Right cardiac atrium (tissue), 5 donors: ENCODE results near the gene PACSIN1. TPM values are rescaled to one million over a fixed set of nuclear protein-coding genes. Genes with fewer than 3 reads are reported as not detected.
"Not testable (repeated sequence)": the region's sequence is repeated elsewhere in the genome, so short reads cannot be mapped to it uniquely, and the experiment has no call there.

Source experiments
- ATAC-seq, 2 donors: fragments of 200-7000 bp; cut with Tn5 transposase; one replicate each; pipeline versions ENCODE4 v1.8.0 to v1.9.1; 2020; ENCODE audit warnings: moderate library complexity in 2 of 2, mild to moderate bottlenecking in 1 of 2
- DNase-seq, 3 donors: peaks; one replicate each; pipeline ENCODE4 v3.0.0-alpha.2; 2020
- H3K27ac ChIP-seq: one replicate; pipeline ENCODE4 v1.5.1; 2013; ENCODE audit warnings: mild to moderate bottlenecking, low read length, control low read depth, moderate library complexity
- H3K27me3 ChIP-seq: one replicate; pipeline ENCODE4 v1.6.1; 2013; ENCODE audit not compliant: control insufficient read depth, insufficient read depth
- H3K4me1 ChIP-seq: one replicate; pipeline ENCODE4 v1.6.1; 2013; ENCODE audit warnings: low read length; ENCODE audit not compliant: control insufficient read depth, insufficient read depth
- H3K4me3 ChIP-seq: one replicate; pipeline ENCODE4 v1.5.1; 2013; ENCODE audit warnings: low read length, control low read depth
- H3K9me3 ChIP-seq: one replicate; pipeline ENCODE4 v1.6.1; 2013; ENCODE audit warnings: low read length; ENCODE audit not compliant: control insufficient read depth
- WGBS: extraction: QIAGEN DNeasy Blood & Tissue Kit; methylation state at CpG from one replicate; pipeline ENCODE4 v1.1.7; 2013; 5-methylcytosine and 5-hydroxymethylcytosine counted together
- intact Hi-C, 4 donors: fragments of 100-400 bp; cut with DNase I; formaldehyde crosslinking; loops; one replicate each; pipeline versions ENCODE4 v1.11.0 to v1.14.0; 2022 to 2023
- polyA plus RNA-seq: library from polyadenylated mRNA; stranded (reverse); fragments of 200-250 nt; gene quantifications from one replicate; pipeline ENCODE4 v1.2.3, GENCODE V29; 2013
- total RNA-seq, 4 donors: library from RNA; stranded (reverse); fragmentation: NEBNext Ultra II Directional; extraction: Animal tissue kit (Norgen Biotek cat#: 25700); gene quantifications; one replicate each; pipeline ENCODE4 v1.2.1, GENCODE V29; 2021
- donor health status: healthy with polysubstance abuse.
- donor health status: DM: no; HTN: yes; CAD: no.
- donor health status: DM: no; HTN: no; CAD: no.
- donor health status: DM: no; HTN: yes; CAD: no; lungs with severe emphysema.
- donor health status: DM: yes; HTN: yes; CAD: no.

The PACSIN1 gene
- total and polyA plus RNA-seq, 5 donors = 2.5 to 14.0 (median 10.0) TPM

DNA sequence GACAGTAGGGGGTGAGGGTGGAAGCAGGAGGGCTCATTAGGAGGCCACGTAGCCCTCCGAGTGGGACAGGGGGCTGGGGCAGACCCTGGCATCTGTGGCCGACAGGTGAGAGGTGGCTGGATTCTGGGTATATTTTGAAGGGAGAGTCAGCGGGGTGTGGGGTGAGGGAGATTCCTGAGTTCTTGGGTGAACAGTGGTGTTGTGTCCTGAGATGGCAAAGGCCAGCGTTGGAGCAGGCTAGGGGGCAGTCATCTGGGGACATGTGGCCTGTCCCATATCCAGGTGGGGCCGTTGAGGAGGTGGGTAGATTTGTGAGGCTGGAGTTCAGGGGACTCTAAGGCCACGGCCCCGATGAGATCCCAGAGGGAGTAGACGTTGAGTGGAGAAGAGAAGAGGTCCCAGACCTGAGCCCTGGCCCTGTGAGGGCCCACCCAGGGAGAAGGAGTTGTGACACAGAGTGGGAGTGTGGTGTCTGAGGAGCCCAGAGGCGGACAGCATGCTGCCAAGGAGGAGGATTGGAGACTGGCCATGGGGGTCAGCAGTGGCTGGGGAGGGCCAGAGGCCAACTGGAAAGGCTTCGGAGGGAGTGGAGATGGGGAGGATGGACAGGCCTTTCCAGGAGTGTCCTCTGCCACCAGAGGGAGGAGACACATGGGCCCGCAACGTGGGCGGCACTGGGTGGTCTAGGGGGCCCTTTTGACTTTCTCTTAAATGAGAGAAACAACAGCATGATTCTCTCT, 19.6 kb downstream of the PACSIN1 start:
- H3K4me3 ChIP-seq = no peak overlapping the region
- 75% methylated on average over 14 of the region's 14 CpGs for WGBS
- no peak overlapping the region for H3K27ac ChIP-seq
- intact Hi-C loops = no loop called here
- H3K27me3 ChIP-seq = no peaks in the 10 kb centered on the region
- no peaks in the 10 kb centered on the region for H3K9me3 ChIP-seq
- DNase-seq = no peak
- no peaks in the 10 kb centered on the region for H3K4me1 ChIP-seq
- ATAC-seq = peak in 1 of 2 donors; percentile 29

DNA sequence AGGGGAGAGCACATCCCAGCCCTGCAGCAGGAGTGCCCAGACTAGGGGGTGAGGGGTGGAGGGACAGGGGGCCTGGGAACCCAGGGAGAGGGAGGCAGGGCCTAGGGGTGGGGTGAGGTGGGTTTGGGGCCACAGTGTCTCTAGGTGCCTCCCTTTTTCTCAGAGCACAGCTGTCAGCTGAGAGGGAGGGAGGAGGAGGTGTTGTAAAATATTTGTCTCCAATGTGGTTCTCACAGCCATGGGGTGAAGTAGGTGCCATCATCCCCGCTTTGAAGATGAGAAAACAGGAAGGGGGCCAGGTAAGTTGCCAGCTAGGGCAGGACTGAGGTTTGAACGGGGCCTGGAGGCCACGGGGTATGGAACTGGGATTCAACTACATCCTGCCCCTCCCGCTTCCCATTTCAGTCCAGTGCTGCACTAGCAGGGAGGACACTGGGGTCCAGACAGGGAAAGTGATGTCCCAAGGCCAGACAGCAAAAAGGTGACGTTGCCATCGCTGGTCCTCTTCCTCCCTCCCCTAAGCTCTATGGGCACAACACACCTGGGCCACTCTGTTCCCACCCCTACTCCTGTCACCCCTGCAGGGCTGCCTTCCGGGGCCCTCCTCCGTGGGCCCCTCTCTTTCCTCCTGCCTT, 20.3 kb downstream of the PACSIN1 start:
- intact Hi-C loops = no loop called here
- 62% methylated on average over 8 of the region's 8 CpGs for WGBS

DNA sequence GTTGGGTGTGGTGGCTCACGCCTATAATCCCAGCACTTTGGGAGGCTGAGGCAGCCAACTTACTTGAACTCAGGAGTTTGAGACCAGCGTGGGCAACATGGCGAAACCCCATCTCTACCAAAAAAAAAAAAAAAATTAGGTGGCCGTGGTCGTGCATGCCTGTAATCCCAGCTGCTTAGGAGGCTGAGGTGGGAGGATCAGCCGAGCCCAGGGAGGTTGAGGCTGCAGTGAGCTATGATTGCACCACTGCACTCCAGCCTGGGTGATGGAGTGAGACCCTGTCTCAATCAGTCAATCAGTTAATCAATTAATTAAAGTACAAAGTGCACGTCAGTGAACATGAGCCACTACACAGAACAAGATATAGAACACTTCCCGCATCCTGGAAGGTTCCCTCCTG, 21.0 kb downstream of the PACSIN1 start:
- H3K9me3 ChIP-seq, H3K4me1 ChIP-seq, DNase-seq, H3K4me3 ChIP-seq, H3K27me3 ChIP-seq, H3K27ac ChIP-seq, intact Hi-C loops, ATAC-seq: not testable (repeated sequence)
- WGBS = 92% methylated on average over 8 of the region's 8 CpGs

More for the DNA sequence above, 20.3 kb downstream of the PACSIN1 start:
- no peaks in the 10 kb centered on the region for H3K27me3 ChIP-seq
- no peak overlapping the region for H3K27ac ChIP-seq
- no peak for ATAC-seq
- DNase-seq = no peak
- H3K4me1 ChIP-seq = no peaks in the 10 kb centered on the region
- no peak overlapping the region for H3K4me3 ChIP-seq
- H3K9me3 ChIP-seq = no peaks in the 10 kb centered on the region

DNA sequence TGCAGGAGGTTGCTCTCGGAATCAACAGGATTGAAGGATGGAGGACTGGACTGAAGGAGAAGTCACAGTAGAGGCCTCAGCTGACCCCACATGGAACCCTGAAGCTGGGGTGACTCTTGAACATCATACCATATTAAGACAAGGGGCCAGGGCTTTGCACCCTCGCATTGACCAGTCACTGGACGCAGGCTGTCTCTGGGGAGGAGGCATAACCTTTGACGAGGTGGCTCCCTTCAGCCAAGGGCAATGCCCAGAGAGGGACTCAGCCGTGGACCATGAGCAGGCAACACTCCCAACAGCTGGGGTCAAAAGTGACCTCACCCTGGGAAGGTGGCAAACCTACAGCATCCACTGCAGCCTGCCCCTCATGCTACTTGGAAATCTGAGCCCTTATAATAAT, 21.7 kb downstream of the PACSIN1 start:
- intact Hi-C loops = no loop called here
- Histone ChIP-seq H3K27ac (no peak overlapping the region), H3K9me3 (no peaks in the 10 kb centered on the region), H3K4me1 (no peaks in the 10 kb centered on the region), H3K4me3 (no peak overlapping the region), H3K27me3 (no peaks in the 10 kb centered on the region)
- ATAC-seq (no peak), DNase-seq (no peak)
- 82% methylated on average over 5 of the region's 5 CpGs for WGBS

DNA sequence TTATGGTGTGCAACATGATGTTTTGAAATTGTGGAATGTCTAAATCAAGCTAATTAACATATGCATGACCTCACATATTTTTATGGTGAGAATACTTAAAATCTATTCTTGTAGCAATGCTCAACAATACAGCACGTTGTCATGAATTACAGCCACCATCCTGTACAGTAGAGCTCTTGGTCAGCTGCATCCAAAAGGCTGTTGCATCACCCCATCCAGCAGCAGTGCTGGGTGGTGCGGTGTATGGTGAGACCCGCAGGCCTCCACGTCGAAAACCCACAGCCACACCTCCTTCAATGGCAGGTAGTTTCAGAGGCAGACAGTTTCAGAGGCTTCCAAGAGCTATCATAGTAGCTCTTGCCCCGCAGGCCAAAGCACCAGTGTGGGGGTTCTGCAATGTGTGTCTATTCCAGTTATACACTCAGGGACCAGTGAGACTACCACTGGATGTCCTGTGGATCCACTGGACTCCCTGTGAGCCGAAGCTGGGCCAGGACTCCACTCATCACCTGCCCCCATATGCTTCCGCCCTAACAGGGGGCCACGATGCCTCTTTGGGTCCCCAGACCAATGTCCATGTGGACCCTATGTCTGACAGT, 23.4 kb downstream of the PACSIN1 start:
- Histone ChIP-seq H3K4me3 (no peak overlapping the region), H3K27ac (no peak overlapping the region), H3K4me1 (no peaks in the 10 kb centered on the region), H3K9me3 (no peaks in the 10 kb centered on the region), H3K27me3 (no peaks in the 10 kb centered on the region)
- DNase-seq = no peak
- 84% methylated on average over 9 of the region's 9 CpGs for WGBS
- intact Hi-C loops = no loop called here
- ATAC-seq = no peak

DNA sequence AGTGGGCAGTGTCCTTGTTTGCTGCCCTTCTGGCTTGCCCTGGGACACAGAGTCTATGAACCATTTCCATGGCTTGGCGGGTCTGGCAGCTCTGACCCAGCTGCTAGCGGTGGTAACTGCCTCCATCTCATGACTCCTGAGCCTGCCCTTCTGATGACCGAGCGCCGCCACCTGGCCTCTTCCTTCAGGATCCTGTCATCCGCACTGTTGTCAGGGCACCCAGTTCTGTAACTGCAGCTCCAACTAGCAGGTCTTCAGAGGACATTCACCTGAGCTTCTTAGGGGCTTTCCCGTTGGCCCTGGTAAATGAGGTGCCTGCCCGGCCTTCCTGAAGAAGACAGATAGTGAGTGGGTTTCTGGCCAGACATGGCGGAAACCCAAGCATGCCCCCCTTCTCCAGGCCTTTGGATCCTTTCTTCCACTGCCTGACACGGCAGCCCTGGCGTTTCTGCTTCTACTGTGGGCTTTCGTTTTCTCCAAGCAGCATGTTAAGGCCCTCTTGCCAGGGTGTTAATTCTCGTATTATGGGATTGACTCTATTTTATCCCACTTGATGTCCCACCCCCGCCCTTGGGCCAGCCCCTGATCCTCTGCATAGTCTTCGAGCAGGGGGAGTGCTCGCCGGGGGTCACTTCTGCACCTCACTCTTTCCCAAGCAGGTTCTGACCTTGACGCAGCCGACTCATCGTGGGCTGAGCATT, 24.7 kb downstream of the PACSIN1 start:
- no peak overlapping the region for H3K27ac ChIP-seq
- H3K4me3 ChIP-seq = no peak overlapping the region
- ATAC-seq (no peak), DNase-seq (no peak)
- WGBS = 75% methylated on average over 20 of the region's 20 CpGs
- intact Hi-C loops = no loop called here
- no peaks in the 10 kb centered on the region for H3K4me1 ChIP-seq
- H3K9me3 ChIP-seq = no peaks in the 10 kb centered on the region
- no peaks in the 10 kb centered on the region for H3K27me3 ChIP-seq

DNA sequence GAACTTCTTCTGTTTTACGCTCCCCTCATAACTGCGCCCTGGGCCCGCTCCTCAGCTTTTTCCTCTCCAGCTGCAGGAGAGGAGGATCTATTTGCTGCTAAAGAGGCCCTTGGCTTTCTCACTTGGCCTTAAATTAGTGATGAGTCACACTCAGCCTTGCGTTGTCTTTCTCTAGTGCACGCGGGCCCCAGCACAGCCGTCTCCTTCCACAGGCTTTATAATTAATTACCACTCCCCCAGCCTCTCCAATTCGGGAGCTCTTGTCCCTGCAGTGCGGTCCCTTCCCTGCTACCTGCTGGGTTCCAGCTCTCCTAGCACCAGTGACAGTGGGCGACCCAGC, 25.2 kb downstream of the PACSIN1 start:
- peak; percentile 10 to 11 for ATAC-seq
- H3K9me3 ChIP-seq = no peaks in the 10 kb centered on the region
- no peak overlapping the region for H3K27ac ChIP-seq
- H3K4me1 ChIP-seq = no peaks in the 10 kb centered on the region
- no peaks in the 10 kb centered on the region for H3K27me3 ChIP-seq
- no peak for DNase-seq
- WGBS = 45% methylated on average over 10 of the region's 10 CpGs
- H3K4me3 ChIP-seq = no peak overlapping the region
- intact Hi-C loops = no loop called here

DNA sequence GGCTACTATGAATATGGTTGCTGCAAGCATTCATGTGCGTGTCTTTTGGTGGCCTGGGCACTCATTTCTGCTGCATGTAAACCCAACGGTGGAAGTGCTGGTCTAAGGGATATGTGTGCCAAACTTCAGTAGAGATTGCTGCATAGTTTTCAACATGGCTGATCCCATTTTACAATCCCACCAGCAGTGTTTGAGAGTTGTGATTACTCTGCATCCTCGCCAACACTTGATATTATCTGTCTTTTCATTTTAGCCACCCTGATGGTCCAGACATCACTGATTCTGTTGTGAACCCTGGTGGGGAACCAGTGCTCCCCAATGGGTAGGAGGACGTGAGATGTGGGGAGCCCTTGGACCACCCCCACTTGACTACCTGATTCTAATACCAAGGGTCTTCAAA, 27.5 kb downstream of the PACSIN1 start:
- Histone ChIP-seq H3K9me3 (no peaks in the 10 kb centered on the region), H3K4me1 (no peaks in the 10 kb centered on the region), H3K27me3 (no peaks in the 10 kb centered on the region), H3K4me3 (no peak overlapping the region), H3K27ac (no peak overlapping the region)
- 83% methylated on average over 4 of the region's 4 CpGs for WGBS
- ATAC-seq (no peak), DNase-seq (no peak)
- intact Hi-C loops = no loop called here

DNA sequence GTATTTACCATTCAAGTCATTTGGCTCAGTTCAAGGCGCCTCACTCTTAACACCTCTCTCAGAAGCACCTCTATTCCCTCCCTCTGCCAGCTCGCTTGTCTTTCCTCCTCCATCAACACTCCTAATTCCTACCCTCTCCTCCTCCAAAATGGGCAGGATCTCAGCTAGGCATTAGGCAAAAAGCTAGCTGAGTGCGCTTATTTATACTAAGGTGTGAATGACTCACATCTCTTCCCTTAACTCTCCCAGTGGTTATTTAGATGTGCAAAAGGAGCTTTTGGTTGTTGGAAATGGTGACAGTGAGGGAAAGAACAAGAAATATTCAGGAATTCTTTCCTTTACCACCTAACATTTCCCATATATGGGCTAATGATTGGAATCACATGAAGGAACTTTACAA, 29.1 kb downstream of the PACSIN1 start:
- Histone ChIP-seq H3K9me3 (no peaks in the 10 kb centered on the region), H3K4me3 (no peak overlapping the region), H3K27ac (no peak overlapping the region), H3K4me1 (no peaks in the 10 kb centered on the region), H3K27me3 (no peaks in the 10 kb centered on the region)
- ATAC-seq (no peak), DNase-seq (no peak)
- intact Hi-C loops = no loop called here
- 87% methylated on average over 3 of the region's 3 CpGs for WGBS

DNA sequence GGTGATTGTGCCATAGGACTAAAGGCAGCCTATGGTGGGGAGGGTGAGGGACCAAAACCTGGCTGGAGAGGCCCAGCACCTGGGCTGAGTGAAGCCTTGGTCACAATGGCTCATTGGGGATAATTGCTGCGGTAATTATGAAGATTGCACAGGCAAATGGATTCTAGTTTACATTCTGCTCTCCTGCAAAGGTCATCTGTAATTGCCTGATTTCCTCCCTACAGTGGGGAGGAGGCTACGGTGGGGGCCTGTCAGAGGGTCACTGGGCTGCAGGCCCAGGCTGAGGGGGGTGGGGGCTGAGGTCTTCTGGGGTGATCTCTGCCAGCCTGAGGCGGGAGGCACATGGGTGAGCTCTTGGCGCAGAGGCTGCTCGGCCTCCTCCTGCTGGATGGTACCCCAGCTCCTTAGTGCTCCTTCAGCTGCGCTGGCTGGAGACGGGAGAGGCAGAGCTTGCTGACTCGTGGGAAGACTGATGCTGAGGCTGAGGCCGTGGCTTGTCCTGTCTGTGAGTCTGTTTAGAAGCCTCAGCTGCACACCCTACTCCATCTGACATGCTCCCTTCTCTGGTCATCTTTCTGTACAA, 30.3 kb downstream of the PACSIN1 start:
- no peak for ATAC-seq
- H3K27me3 ChIP-seq = no peaks in the 10 kb centered on the region

DNA sequence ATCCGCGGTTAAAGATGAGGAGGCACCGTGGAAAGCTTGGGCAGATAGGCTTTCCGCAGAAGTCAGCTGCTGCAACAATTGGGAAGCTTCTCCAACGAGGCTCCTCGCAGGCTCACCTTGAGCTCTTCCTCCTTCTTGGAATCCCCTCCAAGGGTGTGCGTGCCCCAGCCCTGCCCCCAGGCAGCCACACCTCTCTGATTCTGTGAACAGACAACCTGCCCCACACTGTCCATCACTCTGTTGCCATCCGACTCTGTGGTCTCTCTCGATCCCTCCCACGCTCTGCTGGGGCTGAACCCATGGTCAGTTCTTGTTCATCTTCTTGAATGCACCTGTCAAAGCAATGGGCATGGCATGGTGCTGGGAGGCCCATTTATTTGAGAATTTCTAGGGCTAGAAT, 31.5 kb downstream of the PACSIN1 start:
- H3K4me1 ChIP-seq = no peaks in the 10 kb centered on the region
- H3K4me3 ChIP-seq = no peak overlapping the region
- no peak for ATAC-seq
- intact Hi-C loops = no loop called here
- no peak for DNase-seq
- WGBS = 82% methylated on average over 10 of the region's 10 CpGs
- H3K27ac ChIP-seq = no peak overlapping the region
- no peaks in the 10 kb centered on the region for H3K27me3 ChIP-seq
- H3K9me3 ChIP-seq = no peaks in the 10 kb centered on the region

More for the DNA sequence above, 30.3 kb downstream of the PACSIN1 start:
- intact Hi-C loops = no loop called here
- no peaks in the 10 kb centered on the region for H3K4me1 ChIP-seq
- H3K9me3 ChIP-seq = no peaks in the 10 kb centered on the region
- 63% methylated on average over 9 of the region's 9 CpGs for WGBS
- no peak for DNase-seq
- no peak overlapping the region for H3K27ac ChIP-seq
- H3K4me3 ChIP-seq = no peak overlapping the region
